Stimulated activated CD4-positive, alpha-beta T cell treated with anti-CD3 and anti-CD28 coated beads, TNF-alpha, amount 100 ng/mL, for 24 hours (primary cell): ENCODE results near the gene WFIKKN1.

Experiments used
- DNase-seq, 3 experiments: peaks; one replicate each; pipeline ENCODE4 v3.0.0-alpha.2; 2020; ENCODE audit warnings: low read depth in 3 of 3

WFIKKN1 gene

DNA sequence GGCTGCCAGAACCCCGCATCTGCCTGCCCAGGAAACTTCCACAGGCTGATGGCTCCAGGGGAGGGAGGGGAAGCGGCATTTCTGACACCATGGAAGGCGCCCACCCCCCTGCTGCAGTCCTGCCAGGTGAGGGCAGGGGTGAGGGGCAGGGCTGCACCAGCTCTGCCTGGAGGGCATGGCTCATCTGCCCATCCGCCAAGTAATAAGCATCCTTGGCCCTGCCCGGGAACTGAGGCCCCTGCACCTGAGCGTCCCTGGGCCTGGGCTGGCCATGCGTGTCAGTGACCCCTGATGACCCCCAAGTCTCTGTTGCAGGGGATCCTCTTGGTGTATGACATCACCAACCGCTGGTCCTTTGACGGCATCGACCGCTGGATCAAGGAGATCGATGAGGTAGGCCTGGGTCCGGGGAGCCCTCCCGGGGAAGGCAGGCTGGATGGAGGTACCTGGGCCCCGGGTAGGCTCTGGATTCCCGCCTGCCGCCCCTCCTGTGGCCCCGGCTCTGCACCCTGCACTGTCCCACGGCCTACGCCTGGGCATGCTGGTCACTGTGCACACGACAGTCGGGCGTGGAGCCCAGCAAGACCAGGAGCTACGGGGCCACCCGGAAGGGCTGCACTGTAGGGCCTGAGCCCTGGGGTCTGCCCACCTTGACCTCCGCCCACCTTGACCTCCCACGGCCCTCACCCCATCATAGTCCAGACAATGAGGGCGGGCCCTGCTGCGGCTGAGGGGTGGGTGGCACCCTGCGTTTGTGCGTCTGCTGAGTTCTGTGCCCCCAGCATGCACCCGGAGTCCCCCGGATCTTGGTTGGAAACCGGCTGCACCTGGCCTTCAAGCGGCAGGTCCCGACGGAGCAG, 5.4 kb upstream of the WFIKKN1 start:
- DNase-seq: no peak

DNA sequence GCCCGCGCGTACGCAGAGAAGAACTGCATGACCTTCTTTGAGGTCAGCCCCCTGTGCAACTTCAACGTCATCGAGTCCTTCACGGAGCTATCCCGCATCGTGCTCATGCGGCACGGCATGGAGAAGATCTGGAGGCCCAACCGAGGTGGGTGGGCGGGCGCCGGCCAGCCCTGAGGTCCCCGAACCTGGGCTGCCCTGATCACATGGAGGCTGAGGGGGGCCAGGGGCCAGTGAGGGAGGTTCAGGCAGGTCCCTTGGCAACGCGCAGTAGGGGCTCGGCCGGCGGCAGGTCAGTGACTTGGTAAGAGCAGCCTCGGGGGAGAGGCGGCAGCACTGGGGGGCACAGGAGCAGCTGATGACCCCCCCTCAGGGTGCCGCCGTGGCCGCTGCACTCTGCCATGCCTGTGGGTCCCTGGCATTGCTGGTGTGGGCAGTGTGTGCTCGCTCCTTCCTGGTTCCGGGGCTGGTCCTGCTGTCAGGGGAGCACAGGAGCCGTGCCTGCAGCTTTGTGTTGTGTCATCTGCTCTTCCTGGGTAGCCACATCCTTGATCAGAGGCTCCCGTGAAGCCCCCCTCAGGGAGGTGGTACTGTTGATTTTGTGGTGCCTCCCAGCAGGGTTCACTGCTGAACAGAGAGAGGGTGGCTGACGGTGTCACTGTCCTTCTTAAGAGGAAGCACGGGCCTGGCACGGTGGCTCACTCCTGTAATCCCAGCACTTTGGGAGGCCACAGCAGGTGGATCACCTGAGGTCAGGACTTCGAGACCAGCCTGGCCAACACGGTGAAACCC, 4.6 kb upstream of the WFIKKN1 start:
- no peak for DNase-seq

DNA sequence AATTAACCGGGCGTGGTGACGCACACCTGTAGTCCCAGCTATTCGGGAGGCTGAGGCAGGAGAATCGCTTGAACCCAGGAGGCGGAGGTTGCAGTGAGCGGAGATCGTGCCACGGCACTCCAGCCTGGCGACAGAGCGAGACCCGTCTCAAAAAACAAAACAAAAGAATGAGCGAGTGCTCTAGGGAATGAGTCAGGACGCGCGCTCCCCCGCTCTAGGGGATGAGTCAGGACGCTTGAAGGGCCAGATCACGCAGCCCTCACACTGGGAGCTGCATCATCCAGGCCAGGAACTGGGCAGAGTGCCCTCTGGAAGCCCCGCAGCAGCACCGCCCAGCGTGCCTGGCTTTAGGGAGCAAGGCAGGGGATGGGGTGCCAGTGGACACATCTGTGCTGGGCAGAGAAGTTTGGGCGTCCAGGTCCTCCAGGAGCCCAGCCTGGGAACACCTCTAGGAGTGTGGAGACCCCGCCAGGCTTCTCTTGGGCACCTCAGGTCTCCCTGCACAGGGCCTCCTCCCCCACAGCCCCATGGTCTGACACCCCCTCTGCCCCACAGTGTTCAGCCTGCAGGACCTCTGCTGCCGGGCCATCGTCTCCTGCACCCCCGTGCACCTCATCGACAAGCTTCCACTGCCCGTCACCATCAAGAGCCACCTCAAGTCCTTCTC, 3.9 kb upstream of the WFIKKN1 start:
- no peak for DNase-seq

DNA sequence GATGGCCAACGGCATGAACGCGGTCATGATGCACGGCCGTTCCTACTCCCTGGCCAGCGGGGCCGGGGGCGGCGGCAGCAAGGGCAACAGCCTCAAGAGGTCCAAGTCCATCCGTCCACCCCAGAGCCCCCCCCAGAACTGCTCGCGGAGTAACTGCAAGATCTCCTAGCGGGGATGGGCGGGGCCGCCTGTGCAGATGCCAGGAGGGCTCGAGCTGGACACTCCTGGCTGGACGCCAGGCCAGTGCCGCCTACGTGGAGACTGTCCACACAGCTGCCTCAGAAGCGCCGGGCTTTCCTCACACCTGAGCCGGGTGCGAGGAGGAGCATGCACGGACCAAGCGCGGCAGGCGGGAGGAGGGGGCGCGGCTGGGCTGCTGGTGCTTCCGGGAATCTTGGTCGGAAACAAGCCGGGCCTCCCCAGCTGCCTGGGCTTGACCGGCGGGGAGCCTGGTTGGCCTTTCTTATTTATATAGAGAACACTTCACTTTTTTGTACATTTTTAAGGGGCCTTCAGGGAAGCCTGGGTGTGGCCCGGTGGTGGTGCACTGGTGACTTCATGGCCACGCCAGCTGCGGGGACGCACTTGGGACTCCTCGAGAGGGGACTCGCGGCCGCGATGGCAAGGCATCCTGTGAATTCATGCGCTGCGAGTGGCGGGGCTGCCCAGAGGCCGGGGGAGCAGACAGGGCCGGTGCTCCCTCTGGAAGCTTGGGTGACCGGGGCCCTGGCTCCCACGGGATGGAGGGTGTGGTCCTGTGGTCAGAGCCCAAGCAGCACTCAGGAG, 3.1 kb upstream of the WFIKKN1 start:
- DNase-seq: no peak

DNA sequence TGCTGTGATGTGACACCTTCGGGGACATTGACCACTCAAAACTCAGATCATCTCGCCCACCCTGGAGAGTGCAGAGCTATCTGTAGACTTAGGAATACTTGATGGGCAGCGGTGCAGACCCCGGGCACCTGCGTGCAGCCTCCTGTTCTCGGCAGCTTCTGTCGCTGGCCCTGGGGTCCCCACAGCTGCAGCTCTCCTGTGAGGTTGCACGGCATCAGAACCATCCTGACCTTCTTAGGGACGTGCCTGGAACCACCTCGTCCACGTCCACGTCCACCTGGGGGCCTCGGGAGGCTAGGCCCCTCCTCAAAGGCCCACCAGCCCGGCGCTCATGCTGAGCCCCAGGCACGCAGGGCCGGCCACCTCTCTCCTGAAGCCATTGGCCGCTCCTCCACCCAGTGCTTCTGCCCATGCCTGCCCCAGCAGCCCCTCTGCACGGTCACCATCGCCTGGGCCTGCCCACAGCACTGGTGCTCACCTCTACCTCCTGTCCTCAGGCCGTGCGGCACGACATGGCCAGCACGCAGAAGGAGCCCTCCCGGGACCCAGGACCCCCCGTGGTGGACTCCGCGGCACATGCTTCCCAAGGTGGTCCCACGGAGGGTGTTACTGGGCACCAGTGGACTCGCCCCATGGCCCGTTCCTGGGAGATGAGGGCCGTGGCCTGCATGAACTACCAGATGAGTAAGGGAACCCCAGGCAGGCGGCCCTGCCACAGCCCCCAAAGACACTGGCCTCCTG, 2.3 kb upstream of the WFIKKN1 start:
- DNase-seq: no peak

DNA sequence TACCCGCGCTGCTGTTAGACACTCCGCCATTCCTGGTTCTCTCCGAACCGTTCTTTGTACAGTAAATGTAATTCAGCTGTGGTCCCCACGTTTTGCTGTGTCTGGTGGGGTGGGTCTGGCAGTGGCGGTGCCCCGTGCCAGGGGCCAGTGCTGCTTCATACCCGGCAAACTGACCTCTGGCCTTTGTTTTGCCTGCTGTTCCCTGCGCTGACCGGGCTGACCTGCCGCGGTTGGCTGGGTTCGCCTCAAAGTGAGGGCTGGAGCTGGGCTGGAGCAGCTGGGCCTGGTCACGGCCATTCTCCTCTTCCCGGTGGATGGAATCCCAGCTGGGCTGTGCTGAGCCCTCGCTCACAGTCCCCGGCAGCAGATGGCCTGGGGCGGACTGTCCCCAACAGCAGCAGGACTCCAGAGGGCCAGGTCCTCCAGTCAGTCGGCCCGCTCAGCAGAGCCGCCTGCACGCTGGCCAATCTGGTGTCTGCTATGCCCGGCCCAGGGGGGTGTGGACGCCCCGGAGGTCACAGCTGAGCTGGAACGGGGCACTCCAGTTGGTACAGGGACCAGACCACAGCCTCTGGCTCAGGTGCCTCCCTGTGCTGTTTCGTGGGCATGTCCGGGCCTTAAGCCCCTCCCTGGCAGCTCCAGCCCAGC, 1.5 kb upstream of the WFIKKN1 start:
- no peak for DNase-seq

DNA sequence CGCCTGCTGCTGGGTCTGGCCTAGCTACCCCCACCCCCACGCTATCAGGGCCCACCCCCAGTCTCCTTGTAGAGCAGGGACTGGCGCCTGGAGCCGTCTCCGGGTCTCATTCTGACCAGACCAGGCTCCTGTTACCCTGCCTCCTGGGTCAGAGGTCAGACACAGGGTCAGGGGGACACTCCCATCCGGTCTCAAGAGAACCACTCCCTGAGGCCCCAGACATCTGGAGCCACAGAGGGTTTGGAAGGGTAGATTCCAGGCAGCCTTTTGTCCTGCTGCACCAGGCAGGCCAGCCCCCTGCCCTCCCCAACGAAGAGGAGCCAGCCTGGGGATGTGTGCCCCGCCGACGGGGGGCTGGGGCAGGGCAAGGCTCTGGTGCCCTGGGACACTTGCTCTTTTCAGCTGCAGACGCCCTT, 944 bp upstream of the WFIKKN1 start:
- no peak for DNase-seq

DNA sequence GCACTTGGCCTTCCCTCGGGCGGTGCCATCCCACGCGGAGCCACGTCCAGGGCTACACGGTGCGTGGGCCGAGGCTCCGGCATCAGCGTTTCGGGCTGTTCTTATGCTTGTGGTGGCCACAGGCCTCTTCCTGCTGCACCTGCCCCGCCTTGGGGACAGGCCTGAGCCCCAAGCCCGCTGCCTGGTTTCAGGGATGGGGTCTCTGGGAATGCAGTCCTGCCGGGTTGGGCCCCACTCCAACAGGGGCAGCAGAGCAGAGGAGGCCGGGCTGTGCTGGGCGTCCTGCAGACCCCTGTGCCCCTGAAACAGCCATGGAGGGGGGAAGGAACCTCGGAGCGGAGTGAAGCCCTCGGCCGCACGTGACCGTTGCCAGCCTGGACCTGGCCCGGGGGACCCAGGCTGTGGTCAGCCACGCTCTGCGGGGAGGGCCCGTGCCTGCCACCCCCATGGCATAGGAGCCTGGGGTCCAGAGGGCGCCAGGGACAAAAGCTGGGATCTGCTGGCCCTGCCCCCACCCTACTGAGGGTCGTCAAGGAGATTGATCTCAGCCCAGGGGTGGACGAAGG, 453 bp upstream of the WFIKKN1 start:
- no peak for DNase-seq

DNA sequence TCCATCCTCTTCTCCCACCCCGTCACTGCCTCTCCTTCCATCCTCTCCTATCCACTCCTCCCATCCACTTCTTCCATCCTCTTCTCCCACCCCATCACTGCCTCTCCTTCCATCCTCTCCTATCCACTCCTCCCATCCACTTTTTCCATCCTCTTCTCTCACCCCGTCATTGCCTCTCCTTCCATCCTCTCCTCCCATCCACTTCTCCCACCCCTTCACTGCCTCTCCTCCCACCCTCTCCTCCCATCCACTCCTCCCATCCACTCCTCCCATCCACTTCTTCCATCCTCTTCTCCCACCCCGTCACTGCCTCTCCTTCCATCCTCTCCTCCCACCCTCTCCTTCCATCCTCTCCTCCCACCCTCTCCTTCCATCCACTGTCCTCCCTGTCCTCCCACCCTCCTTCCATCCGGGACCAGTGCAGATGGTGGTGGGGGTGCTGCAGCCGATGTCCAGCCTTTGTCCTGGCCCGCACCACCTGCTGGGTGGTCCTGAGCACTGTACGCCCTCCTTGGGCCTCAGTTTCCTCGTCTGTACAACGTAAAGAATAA, 1.1 kb downstream of the WFIKKN1 start:
- no peak for DNase-seq

DNA sequence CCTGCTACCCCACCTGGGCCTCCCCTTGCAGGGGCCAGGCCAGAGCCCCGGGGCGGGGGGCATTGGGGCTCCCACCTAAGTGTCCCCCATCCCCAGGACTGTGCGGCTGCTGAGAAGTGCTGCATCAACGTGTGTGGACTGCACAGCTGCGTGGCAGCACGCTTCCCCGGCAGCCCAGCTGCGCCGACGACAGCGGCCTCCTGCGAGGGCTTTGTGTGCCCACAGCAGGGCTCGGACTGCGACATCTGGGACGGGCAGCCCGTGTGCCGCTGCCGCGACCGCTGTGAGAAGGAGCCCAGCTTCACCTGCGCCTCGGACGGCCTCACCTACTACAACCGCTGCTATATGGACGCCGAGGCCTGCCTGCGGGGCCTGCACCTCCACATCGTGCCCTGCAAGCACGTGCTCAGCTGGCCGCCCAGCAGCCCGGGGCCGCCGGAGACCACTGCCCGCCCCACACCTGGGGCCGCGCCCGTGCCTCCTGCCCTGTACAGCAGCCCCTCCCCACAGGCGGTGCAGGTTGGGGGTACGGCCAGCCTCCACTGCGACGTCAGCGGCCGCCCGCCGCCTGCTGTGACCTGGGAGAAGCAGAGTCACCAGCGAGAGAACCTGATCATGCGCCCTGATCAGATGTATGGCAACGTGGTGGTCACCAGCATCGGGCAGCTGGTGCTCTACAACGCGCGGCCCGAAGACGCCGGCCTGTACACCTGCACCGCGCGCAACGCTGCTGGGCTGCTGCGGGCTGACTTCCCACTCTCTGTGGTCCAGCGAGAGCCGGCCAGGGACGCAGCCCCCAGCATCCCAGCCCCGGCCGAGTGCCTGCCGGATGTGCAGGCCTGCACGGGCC, 1.9 kb downstream of the WFIKKN1 start:
- DNase-seq: no peak

DNA sequence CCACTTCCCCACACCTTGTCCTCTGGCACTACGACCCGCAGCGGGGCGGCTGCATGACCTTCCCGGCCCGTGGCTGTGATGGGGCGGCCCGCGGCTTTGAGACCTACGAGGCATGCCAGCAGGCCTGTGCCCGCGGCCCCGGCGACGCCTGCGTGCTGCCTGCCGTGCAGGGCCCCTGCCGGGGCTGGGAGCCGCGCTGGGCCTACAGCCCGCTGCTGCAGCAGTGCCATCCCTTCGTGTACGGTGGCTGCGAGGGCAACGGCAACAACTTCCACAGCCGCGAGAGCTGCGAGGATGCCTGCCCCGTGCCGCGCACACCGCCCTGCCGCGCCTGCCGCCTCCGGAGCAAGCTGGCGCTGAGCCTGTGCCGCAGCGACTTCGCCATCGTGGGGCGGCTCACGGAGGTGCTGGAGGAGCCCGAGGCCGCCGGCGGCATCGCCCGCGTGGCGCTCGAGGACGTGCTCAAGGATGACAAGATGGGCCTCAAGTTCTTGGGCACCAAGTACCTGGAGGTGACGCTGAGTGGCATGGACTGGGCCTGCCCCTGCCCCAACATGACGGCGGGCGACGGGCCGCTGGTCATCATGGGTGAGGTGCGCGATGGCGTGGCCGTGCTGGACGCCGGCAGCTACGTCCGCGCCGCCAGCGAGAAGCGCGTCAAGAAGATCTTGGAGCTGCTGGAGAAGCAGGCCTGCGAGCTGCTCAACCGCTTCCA, 2.7 kb downstream of the WFIKKN1 start:
- DNase-seq: no peak

DNA sequence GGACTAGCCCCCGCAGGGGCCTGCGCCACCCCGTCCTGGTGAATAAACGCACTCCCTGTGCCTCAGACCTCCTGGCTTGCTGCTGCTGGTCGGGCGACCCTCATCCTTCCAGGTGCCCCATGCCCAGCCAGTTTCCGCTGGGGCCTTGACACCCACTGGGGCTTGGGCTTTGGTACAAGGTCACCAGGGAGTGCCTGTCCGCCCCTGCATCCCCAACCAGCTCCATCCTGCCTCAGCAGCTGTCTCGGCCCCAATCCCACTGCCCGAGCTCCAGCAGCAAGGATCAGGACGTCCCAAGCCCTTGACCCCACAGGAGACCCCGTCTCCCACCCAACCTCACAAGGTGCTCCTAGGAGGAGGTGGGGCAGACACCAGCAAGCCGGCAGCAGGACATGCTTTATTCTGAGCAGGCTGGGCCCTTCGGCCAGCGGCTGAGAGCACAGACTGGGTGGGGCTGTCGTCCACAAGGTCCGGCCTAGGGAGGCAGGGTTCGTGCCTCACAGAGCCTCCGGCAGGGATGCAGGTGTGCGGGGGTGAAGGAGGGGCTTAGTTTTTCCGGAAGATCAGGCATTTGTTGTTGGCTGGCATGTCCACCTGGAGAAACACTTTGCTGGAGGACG, 3.4 kb downstream of the WFIKKN1 start:
- DNase-seq: no peak

DNA sequence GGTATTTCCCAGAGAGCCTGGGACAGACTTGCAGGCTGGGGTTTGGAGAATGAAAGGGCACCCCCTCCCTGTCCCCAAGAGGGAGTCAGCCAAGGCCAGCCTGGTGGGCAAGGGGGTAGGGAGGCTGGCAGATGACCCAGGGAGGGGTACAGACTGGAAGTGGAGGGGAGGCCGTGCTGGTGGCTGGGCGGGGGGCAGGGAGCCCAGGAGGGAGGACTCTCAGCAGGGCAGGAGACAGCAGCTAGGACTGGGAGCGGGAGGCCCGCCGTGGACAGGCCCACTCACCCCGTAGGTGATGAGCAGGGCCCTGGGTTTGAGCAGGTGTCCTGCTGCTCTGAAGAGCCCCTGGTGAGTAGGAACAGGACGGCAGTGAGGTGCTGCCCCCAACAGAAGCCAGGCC, 4.2 kb downstream of the WFIKKN1 start:
- no peak for DNase-seq

DNA sequence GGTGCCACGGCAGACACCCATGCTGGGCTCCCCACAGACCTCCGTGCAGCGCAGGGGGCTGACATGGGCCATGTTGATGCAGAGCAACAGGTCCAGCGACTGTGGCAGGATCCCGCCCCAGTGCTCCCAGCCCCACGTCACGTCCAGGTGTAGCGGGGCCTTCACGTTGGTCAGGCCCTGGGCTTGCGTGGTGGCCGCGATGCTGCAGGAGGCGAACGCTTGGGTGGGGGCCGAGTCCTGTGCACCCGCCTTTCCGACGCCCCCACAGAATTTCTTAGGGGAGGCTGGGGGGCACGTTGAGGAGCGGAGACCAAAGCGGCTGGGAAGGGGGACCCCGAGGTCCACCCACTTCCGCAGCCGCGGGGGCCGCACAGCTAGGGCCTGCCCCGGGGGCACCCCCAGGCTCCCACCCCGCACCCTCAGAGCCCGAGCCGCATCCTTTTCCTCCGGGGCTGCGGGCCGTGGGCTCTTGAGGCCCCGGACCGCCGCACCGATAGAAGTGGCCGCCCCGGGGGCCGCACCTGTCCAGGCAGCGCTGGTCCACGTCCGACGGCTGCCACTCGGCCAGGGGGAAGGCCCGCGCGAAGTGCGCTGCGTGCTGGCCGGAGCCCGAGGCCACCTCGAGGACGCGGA, 4.9 kb downstream of the WFIKKN1 start:
- no peak for DNase-seq

DNA sequence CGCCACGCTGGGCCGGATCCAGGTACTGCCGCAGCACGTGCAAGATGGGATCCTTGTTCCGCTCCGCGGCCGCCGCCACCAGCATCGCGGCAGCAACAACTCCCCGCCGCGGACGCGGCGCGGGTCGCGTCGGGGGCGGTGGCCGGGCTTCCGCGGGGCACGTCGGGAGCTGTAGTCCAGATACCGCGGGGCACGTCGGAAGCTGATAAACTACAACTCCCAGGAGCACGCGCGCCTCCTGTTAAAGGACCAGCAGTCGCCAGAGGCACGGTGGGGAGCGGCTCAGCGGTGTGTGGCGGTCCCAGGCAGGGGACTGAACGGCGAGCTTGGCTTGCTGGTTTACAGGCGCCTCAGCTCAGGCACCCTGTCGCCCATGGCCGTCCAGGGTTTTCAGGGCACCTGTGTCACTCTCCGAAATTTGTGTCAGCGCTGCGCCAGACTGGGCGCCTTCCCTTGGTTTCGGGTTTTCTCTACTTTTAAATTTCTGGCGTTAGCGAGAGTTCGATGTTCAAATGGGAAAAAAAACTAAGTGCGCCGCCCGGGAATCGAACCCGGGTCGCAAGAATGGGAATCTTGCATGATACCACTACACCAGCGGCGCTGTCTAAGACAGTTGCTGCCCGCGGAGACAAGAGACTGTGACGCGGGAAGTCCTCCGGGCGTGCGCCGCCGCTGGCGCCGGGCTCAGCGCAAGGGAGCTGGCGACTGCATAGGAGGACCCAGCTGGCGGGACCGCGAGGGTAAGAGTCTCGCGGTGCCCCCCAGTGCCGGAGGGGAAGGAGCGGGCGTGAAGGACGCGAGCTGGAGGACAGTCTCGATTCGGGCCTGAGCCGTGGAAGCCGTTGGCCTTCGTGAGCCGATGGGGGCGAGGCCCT, 5.7 kb downstream of the WFIKKN1 start, which contains the start of gene METTL26:
METTL26 (minus strand) TSS at position 100 of the 875 bp plus-strand sequence; CDS start at position 85, 15 bp downstream.
- peak; percentile 83 to 91 (median 89) for DNase-seq
